ENCODE data around the gene TIMM44. TPM values are rescaled to one million over a fixed set of nuclear protein-coding genes. Genes with fewer than 3 reads are reported as not detected.

Gene TIMM44
- total and polyA plus RNA-seq, 10 of the 15 experiments (the other 5 are each of a cell fraction or from before 2014, with no cell fraction given) = 6.6 to 90.7 (median 57.6) TPM

DNA sequence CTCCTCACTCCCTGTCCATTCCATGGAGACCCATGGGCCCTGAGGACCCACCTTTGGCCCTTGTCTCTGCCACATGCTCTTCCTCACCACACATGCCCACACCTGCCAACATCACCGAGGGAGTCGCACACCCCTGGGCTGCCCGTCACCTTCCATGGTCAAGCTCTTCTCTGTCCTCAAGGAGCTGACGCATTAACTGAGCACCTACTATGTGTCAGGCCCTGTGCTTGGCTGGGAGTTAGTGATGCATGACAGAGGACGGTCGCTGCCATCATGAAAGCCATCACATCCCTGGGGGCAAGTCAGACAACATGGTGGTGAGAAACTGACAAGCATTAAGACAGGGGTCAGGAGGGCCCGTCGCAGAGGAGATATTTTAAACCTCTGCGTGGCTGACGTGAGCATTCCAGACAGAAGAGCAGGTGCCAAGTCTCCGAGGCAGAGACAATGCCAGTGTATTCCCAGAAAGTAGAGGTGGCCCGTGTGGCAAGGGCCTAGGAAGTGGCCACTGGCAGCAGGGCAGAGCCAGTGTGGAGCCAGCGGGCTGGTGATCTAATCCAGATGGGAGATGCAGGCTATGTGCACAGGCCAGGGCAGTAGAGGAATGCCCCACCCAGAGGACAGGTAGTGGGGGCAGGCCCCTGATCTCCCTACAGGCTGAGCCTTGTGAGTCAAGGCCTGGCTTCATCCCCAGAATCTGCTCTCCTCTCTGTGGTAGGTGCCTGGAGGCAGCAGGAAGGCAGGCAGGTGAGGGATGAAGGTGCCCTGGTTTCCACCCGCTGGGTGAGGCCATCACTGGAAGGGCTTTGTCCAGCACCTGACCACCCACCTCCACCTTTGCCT is 40.8 kb upstream of the TIMM44 start:
- ChIA-PET SMC1A (ENCODE audit: uncharacterized antibody, unreplicated experiment) (no interaction called here), RAD21 (ENCODE audit: unreplicated experiment) (no interaction called here), POLR2A (no interaction called here), CTCF (no interaction called here)
- Histone ChIP-seq H3K4me3 (no peak overlapping the region), H2AFZ (ENCODE audit: control insufficient read depth, low read depth, low read length) (no peak overlapping the region), H3K27me3 (replicated peaks in 1 of 2; ENCODE audit: control insufficient read depth in 2 of 2, insufficient read depth in 2 of 2, low read length in 1 of 2) (no peaks in the 10 kb centered on the region), H3K4me2 (ENCODE audit: control insufficient read depth, insufficient read depth) (no peak overlapping the region), H3K9me3 (replicated peaks; ENCODE audit: control insufficient read depth, insufficient read depth, low read length) (no peaks in the 10 kb centered on the region), H3K27ac (ENCODE audit: control insufficient read depth, insufficient read depth) (no peak overlapping the region), H3K36me3 (ENCODE audit: control insufficient read depth in 2 of 2, insufficient read depth in 2 of 2, low read length in 1 of 2) (peaks cover 35 to 67% of the 10 kb centered on the region in 2 experiments), H3K4me1 (ENCODE audit: control insufficient read depth, insufficient read depth, low read length) (no peaks in the 10 kb centered on the region; the same call in 1 of the 2 replicates), H3K9ac (ENCODE audit: control insufficient read depth, insufficient read depth, low read length) (no peak overlapping the region), H3K79me2 (ENCODE audit: control insufficient read depth, insufficient read depth, low read length) (peaks cover 3% of the 10 kb centered on the region), H4K20me1 (ENCODE audit: control insufficient read depth, insufficient read depth) (peaks cover 4% of the 10 kb centered on the region)
- intact Hi-C loops (cut with micrococcal nuclease; ENCODE audit: unreplicated experiment) (no loop called here), in situ Hi-C loops (cut with MboI) (no loop called here)
- no TSS peak for BruUV-seq (replicated peaks)
- TF ChIP-seq ZNF687 (IDR thresholded peaks at IDR 0.05) (no peak), NFYB (IDR thresholded peaks at IDR 0.05; ENCODE audit: insufficient read depth, low read depth, low read length) (no peak), PAX5 (IDR thresholded peaks at IDR 0.05; ENCODE audit: borderline replicate concordance, low read depth, low read length) (peak; percentile 74; the same call in 1 of the 2 replicates)
- WGBS (ENCODE audit: insufficient coverage, insufficient replicate concordance, low lambda C conversion rate, missing lambda C conversion rate) = 96% methylated on average over 14 of the region's 14 CpGs
- no peak for DNase-seq (ENCODE audit: low read depth, low spot score)
- no peak for FAIRE-seq
- no peak for ATAC-seq

Data from GM12878 (cell line).